ENCODE data around the gene HMCN2. TPM values are rescaled to one million over a fixed set of nuclear protein-coding genes. Genes with fewer than 3 reads are reported as not detected.

HMCN2 gene
- total RNA-seq, 4 donors from 2014 or later = 1.8 to 46.7 (median 24.4) TPM

DNA sequence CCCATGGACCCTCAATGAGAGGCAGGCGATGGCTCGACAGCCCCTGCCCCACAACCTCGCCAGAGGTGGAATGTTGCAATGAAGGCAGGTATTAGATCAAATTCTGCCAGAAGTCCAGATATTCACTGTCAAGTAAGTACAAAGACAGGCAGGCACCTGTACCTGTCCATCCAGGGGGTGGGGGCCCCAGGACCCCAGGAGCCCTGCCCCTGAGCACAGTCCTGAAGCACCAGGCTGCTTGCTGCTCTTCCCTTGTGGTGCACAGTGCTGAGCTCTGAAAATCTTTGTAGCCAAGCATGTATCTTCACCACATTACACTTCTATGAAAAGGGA, 26.2 kb upstream of the HMCN2 start:
- Histone ChIP-seq H3K4me1 (peaks cover 0 to 7% of the 10 kb centered on the region in 2 donors), H3K27ac (peak overlapping the region in 1 of 2 donors; percentile 44), H3K9me3 (no peaks in the 10 kb centered on the region), H3K27me3 (no peaks in the 10 kb centered on the region), H3K4me3 (no peak overlapping the region), H3K36me3 (no peaks in the 10 kb centered on the region)
- DNase-seq = no peak
- intact Hi-C loops (cut with DNase I; ENCODE audit: low total_unique reads) = loop anchor here (5.0 to 10.0 kb wide), 2 partner anchors 132 to 355 kb away; no protein-coding TSS in a partner anchor
- TF ChIP-seq POLR2A (IDR thresholded peaks at IDR 0.05) (no peak), CTCF (IDR thresholded peaks at IDR 0.05) (no peak)

DNA sequence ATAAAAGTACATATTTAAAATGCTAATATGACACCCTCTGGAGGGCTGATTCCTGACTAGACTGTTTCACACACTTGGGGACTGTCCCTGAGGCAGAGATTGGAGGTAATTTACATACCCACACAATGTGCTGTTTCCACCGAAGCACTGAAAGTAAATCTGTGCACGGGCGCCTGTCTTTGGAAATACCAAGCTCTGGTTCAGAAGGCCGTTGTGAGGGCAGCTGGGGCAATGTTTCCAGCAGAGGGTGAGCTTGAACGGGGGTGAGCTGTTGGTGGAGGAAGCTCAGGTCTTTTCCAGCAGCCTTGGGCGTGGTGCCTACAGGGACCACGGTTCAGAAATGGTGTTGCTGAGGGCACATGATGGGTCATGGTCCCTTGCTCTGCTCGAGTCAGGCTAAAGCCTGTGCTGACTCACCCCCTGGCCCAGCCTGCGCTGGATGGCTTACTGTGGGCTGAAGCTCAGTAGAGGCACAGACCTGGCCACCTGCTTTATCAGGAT, 25.8 kb upstream of the HMCN2 start:
- Histone ChIP-seq H3K4me3 (no peak overlapping the region), H3K9me3 (no peaks in the 10 kb centered on the region), H3K27me3 (no peaks in the 10 kb centered on the region), H3K4me1 (peaks cover 0 to 7% of the 10 kb centered on the region in 2 donors), H3K27ac (peak overlapping the region in 1 of 2 donors; percentile 44), H3K36me3 (no peaks in the 10 kb centered on the region)
- TF ChIP-seq POLR2A (IDR thresholded peaks at IDR 0.05) = no peak
- no peak for TF ChIP-seq CTCF (IDR thresholded peaks at IDR 0.05)
- intact Hi-C loops (cut with DNase I; ENCODE audit: low total_unique reads) = loop anchor here (5.0 to 10.0 kb wide), 3 partner anchors 105 to 355 kb away; no protein-coding TSS in a partner anchor
- DNase-seq = no peak

- H3K36me3 ChIP-seq = no peaks in the 10 kb centered on the region
- peaks cover 0 to 4% of the 10 kb centered on the region in 2 donors for H3K4me1 ChIP-seq
- intact Hi-C loops (cut with DNase I; ENCODE audit: low total_unique reads) = loop anchor here (10.0 kb wide), 1 partner anchor 104 kb away; no protein-coding TSS in a partner anchor
- no peak overlapping the region for H3K4me3 ChIP-seq
- TF ChIP-seq CTCF (IDR thresholded peaks at IDR 0.05) = peak in 1 of 4 experiments; percentile 1
- no peak for TF ChIP-seq POLR2A (IDR thresholded peaks at IDR 0.05)
- no peaks in the 10 kb centered on the region for H3K9me3 ChIP-seq
- DNase-seq = peak; percentile 65 to 75
- peak overlapping the region in 1 of 2 donors; percentile 44 for H3K27ac ChIP-seq
- no peaks in the 10 kb centered on the region for H3K27me3 ChIP-seq
Measured at GRCh38 chr9:130240410-130241197, 25.0 kb upstream of the HMCN2 start.

- Histone ChIP-seq H3K4me3 (no peak overlapping the region), H3K27me3 (no peaks in the 10 kb centered on the region), H3K4me1 (no peaks in the 10 kb centered on the region), H3K9me3 (no peaks in the 10 kb centered on the region), H3K36me3 (no peaks in the 10 kb centered on the region), H3K27ac (no peak overlapping the region)
- no peak for DNase-seq
- intact Hi-C loops (cut with DNase I; ENCODE audit: low total_unique reads) = loop anchor here (10.0 kb wide), 1 partner anchor 104 kb away; no protein-coding TSS in a partner anchor
- TF ChIP-seq CTCF (IDR thresholded peaks at IDR 0.05) (no peak), POLR2A (IDR thresholded peaks at IDR 0.05) (no peak)
Measured at GRCh38 chr9:130241198-130241535, 24.4 kb upstream of the HMCN2 start.

Measured in uterus (tissue), 4 donors.